ENCODE data around the gene APOL1. TPM values are rescaled to one million over a fixed set of nuclear protein-coding genes. Genes with fewer than 3 reads are reported as not detected.

The APOL1 gene
- total and polyA plus RNA-seq, 2 donors (not counting 3 experiments of a cell fraction or from before 2014, with no cell fraction given) = 8.2 to 14.1 TPM

DNA sequence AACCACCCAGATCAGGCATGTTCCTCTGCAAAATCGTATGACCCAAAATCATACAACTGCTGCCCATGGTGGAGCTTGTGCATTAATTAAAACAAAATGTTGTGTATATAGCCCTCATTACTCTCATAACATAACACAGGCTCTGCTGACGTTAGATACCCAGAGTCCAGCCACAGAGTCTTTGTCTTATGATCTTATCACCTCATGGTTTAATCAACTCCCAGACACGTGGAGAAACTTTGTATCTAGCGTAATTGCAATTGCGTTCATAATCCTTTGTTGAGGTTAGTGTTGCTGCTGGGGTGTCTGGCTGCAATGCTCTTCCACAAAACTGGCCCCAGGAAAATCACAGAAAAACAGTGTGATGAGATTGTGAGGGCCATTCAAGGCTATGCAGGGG, 5.0 kb upstream of the APOL1 start:
- DNase-seq (ENCODE audit: low read depth, low spot score) (no peak), FAIRE-seq (no peak)
- H3K4me3 ChIP-seq (replicated peaks in 1 of 3; ENCODE audit: insufficient read depth in 1 of 3, low read depth in 1 of 3, low read length in 3 of 3) = no peak overlapping the region
- no peak overlapping the region for H3K4me2 ChIP-seq (ENCODE audit: insufficient read depth, low read length)
- no TSS peak for BruUV-seq (replicated peaks)
- POLR2A ChIA-PET = no interaction called here
- intact Hi-C loops (cut with micrococcal nuclease) = loop anchor here (1.0 kb wide), 1 partner anchor 18 kb away; no protein-coding TSS in a partner anchor
- H3K9ac ChIP-seq (replicated peaks; ENCODE audit: extremely low read depth, insufficient read depth, low read length) = no peak overlapping the region
- no peaks in the 10 kb centered on the region for H3K4me1 ChIP-seq (ENCODE audit: control insufficient read depth, extremely low read depth, insufficient read depth, low read length)
- H3K27ac ChIP-seq (ENCODE audit: insufficient read depth, low read depth, low read length) = no peak overlapping the region
- no peak overlapping the region for H2AFZ ChIP-seq (ENCODE audit: low read depth, low read length)
- CTCF ChIA-PET = interaction anchor here (1.5 kb wide), 2 partner anchors 9 to 223 kb away, joined by 3 to 5 read pairs; partner anchors contain the start of gene APOL2
- TF ChIP-seq MYC (IDR thresholded peaks at IDR 0.05; ENCODE audit: low read depth, low read length) (no peak), POLR2A (IDR thresholded peaks at IDR 0.05; ENCODE audit: low read depth, low read length) (no peak), POLR2AphosphoS5 (IDR thresholded peaks at IDR 0.05; ENCODE audit: insufficient read depth, low read depth, low read length) (no peak), JUN (IDR thresholded peaks at IDR 0.05; ENCODE audit: borderline replicate concordance, insufficient read depth, insufficient read length, low read depth) (no peak), EZH2 (IDR thresholded peaks at IDR 0.05; ENCODE audit: borderline replicate concordance, low read depth, low read length, severe bottlenecking) (no peak), GATA2 (IDR thresholded peaks at IDR 0.05; ENCODE audit: insufficient read depth, insufficient read length, low read depth, low read length) (no peak), FOS (IDR thresholded peaks at IDR 0.05; ENCODE audit: borderline replicate concordance, insufficient read depth, low read length) (no peak)
- TF ChIP-seq, protein P1, sequence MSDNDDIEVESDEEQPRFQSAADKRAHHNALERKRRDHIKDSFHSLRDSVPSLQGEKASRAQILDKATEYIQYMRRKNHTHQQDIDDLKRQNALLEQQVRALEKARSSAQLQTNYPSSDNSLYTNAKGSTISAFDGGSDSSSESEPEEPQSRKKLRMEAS (IDR thresholded peaks at IDR 0.05; ENCODE audit: insufficient read depth, insufficient read length) = no peak
- TF ChIP-seq, protein P2, sequence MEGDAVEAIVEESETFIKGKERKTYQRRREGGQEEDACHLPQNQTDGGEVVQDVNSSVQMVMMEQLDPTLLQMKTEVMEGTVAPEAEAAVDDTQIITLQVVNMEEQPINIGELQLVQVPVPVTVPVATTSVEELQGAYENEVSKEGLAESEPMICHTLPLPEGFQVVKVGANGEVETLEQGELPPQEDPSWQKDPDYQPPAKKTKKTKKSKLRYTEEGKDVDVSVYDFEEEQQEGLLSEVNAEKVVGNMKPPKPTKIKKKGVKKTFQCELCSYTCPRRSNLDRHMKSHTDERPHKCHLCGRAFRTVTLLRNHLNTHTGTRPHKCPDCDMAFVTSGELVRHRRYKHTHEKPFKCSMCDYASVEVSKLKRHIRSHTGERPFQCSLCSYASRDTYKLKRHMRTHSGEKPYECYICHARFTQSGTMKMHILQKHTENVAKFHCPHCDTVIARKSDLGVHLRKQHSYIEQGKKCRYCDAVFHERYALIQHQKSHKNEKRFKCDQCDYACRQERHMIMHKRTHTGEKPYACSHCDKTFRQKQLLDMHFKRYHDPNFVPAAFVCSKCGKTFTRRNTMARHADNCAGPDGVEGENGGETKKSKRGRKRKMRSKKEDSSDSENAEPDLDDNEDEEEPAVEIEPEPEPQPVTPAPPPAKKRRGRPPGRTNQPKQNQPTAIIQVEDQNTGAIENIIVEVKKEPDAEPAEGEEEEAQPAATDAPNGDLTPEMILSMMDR (IDR thresholded peaks at IDR 0.05; ENCODE audit: extremely low read depth in 1 of 2, insufficient read depth in 1 of 2, low read depth in 1 of 2, low read length in 2 of 2) = no peak
- H3K27me3 ChIP-seq (ENCODE audit: control insufficient read depth in 2 of 2, insufficient read depth in 2 of 2, low read length in 2 of 2) = no peaks in the 10 kb centered on the region
- no peaks in the 10 kb centered on the region for H3K9me3 ChIP-seq (replicated peaks; ENCODE audit: control insufficient read depth, insufficient read depth, low read length)
- H3K9me1 ChIP-seq (replicated peaks; ENCODE audit: control insufficient read depth, extremely low read depth, insufficient read depth, low read length) = no peaks in the 10 kb centered on the region
- H3K36me3 ChIP-seq (ENCODE audit: control insufficient read depth in 2 of 2, extremely low read depth in 1 of 2, insufficient read depth in 2 of 2, low read length in 2 of 2) = no peaks in the 10 kb centered on the region
- H3K79me2 ChIP-seq (ENCODE audit: control insufficient read depth, insufficient read depth, low read length) = no peaks in the 10 kb centered on the region
- H4K20me1 ChIP-seq (replicated peaks; ENCODE audit: control insufficient read depth, extremely low read depth, insufficient read depth, low read length) = no peaks in the 10 kb centered on the region
- dilution Hi-C loops (cut with MboI; ENCODE audit: extremely low pct_ligation_motif_present, low sequenced_read_pairs) = no loop called here
